Measurements from ENCODE around the gene KCNH1.

The KCNH1 gene

DNA sequence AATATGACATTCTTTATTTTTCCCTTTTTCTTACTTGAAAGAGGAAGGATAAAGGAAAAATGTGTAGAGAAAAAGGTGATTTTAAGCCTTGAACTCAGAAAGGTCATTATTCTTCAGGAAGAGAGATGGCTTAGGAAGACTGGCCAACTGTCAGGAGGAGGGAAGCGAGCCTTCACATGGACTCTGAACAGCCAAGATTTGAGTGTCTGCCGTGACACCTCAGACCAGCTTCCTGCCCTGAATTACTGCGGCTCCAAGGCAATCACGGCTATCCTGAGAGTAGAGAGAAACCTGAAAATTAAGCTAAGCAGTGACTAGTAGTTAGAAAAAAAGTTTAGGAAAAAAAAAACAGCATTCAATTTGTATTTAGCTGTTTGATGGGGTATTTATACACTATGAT lies 314.7 kb downstream of the KCNH1 start:
- TF ChIP-seq TEAD4 (IDR thresholded peaks at IDR 0.05), result no peak
- TF ChIP-seq CREB1 (IDR thresholded peaks at IDR 0.05; ENCODE audit: low read depth), result no peak
- TF ChIP-seq TCF12 (IDR thresholded peaks at IDR 0.05; ENCODE audit: low read depth), result no peak
- TF ChIP-seq RAD21 (IDR thresholded peaks at IDR 0.05; ENCODE audit: low read depth), result no peak
- no peak for TF ChIP-seq NFIC (IDR thresholded peaks at IDR 0.05)
- TF ChIP-seq EP300 (IDR thresholded peaks at IDR 0.05; ENCODE audit: borderline replicate concordance), result no peak
- TF ChIP-seq, protein P1, sequence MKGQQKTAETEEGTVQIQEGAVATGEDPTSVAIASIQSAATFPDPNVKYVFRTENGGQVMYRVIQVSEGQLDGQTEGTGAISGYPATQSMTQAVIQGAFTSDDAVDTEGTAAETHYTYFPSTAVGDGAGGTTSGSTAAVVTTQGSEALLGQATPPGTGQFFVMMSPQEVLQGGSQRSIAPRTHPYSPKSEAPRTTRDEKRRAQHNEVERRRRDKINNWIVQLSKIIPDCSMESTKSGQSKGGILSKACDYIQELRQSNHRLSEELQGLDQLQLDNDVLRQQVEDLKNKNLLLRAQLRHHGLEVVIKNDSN (IDR thresholded peaks at IDR 0.05), result no peak
- TF ChIP-seq, protein P2, sequence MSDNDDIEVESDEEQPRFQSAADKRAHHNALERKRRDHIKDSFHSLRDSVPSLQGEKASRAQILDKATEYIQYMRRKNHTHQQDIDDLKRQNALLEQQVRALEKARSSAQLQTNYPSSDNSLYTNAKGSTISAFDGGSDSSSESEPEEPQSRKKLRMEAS (IDR thresholded peaks at IDR 0.05), result no peak
- no peak for TF ChIP-seq YY1 (IDR thresholded peaks at IDR 0.05; ENCODE audit: low read depth)
- no peak for TF ChIP-seq FOXM1 (IDR thresholded peaks at IDR 0.05; ENCODE audit: borderline replicate concordance, low read depth)
- no peak for TF ChIP-seq TAF1 (IDR thresholded peaks at IDR 0.05; ENCODE audit: low read depth)
- no peak for TF ChIP-seq EGR1 (IDR thresholded peaks at IDR 0.05)
- TF ChIP-seq CEBPB (IDR thresholded peaks at IDR 0.05), result no peak
- no peak for TF ChIP-seq ZBTB7A (IDR thresholded peaks at IDR 0.05; ENCODE audit: low read depth)
- TF ChIP-seq, protein P3, sequence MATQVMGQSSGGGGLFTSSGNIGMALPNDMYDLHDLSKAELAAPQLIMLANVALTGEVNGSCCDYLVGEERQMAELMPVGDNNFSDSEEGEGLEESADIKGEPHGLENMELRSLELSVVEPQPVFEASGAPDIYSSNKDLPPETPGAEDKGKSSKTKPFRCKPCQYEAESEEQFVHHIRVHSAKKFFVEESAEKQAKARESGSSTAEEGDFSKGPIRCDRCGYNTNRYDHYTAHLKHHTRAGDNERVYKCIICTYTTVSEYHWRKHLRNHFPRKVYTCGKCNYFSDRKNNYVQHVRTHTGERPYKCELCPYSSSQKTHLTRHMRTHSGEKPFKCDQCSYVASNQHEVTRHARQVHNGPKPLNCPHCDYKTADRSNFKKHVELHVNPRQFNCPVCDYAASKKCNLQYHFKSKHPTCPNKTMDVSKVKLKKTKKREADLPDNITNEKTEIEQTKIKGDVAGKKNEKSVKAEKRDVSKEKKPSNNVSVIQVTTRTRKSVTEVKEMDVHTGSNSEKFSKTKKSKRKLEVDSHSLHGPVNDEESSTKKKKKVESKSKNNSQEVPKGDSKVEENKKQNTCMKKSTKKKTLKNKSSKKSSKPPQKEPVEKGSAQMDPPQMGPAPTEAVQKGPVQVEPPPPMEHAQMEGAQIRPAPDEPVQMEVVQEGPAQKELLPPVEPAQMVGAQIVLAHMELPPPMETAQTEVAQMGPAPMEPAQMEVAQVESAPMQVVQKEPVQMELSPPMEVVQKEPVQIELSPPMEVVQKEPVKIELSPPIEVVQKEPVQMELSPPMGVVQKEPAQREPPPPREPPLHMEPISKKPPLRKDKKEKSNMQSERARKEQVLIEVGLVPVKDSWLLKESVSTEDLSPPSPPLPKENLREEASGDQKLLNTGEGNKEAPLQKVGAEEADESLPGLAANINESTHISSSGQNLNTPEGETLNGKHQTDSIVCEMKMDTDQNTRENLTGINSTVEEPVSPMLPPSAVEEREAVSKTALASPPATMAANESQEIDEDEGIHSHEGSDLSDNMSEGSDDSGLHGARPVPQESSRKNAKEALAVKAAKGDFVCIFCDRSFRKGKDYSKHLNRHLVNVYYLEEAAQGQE (IDR thresholded peaks at IDR 0.05; ENCODE audit: low read depth), result no peak

DNA sequence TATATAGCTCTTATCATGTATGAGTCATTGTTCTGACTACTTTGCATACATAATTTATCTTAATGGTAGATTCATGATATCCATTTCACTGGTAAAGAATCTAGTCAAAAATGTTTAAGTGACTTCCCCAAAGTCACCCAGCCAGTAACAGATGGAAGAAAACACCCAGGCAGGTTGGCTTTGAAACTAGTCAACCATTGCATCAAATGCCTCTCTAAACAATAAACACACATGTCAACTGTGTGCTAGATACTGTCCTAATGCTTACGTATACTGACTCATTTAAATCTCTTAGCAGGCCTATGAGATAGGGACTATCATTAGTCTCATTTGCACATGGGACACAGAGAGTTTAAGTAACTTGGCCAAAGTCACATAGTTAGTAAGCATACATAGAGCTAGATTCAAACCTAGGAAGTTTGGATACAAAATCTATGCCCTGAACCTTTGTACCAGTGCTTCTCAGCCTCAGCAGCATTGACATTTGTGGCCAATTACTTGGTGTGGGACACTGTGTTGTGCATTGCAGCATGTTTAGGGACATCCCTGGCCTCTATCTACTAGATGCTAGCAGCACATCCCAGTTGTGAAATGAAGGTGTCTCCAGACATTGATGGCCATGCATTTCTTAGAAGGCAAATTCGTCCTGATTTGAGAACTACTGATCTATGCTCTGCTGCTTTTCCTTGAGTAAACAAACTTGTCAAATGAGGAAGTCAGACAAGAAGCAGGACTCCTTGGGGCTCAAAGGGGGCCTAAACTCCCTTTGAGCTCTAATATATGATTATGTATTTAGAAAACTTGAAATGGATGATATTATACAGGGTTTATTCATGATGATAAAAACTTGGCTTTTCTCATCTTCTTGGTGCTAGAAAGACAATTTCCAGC lies 316.3 kb downstream of the KCNH1 start:
- TF ChIP-seq, protein P2 (IDR thresholded peaks at IDR 0.05), result no peak
- TF ChIP-seq TAF1 (IDR thresholded peaks at IDR 0.05; ENCODE audit: low read depth), result no peak

DNA sequence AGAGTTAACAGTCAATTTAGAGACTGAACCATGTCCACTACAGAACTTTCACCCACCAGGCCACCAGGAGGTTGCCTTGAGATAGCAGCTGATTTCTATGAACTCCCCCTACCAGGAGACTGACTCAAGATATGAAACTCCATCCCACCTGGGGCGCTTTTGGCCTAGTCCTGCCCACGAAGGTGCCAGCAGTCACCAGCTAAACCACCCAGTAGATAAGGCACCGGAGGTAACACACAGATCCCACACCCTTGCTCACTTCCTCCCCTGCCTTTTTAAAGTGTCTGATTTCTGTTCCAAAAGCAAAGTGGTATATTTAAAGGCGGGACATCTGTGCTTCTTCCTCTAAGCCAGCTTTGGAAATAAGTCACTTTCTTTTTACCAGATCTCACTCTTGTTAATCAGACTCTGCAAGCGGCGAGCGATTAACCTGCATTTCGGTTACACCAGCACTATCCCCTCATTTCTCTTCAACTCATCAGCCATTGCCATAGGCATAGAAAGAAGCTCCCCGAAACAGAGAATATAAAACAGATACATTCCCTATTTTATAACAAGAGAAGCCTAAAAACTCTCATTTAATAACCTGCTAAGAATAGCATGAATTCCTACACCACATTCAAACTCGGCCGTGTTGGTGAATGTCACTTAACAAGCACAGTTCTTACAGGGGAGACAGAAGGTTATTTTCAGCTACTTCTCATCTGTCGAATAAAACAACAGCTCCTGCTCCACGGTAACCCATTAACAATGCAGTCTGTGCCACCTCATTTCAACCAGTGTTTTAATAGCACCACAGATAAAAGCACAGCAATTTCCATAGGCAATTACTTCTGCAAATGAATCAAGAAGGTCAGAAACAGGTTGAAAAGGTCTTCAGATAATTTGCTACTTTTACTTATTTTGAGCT lies 318.1 kb downstream of the KCNH1 start:
- no peak for TF ChIP-seq TEAD4 (IDR thresholded peaks at IDR 0.05)
- no peak for TF ChIP-seq RAD21 (IDR thresholded peaks at IDR 0.05; ENCODE audit: low read depth)
- TF ChIP-seq NFIC (IDR thresholded peaks at IDR 0.05), result no peak
- TF ChIP-seq YY1 (IDR thresholded peaks at IDR 0.05; ENCODE audit: low read depth), result no peak
- TF ChIP-seq, protein P3 (IDR thresholded peaks at IDR 0.05; ENCODE audit: low read depth), result no peak
- no peak for TF ChIP-seq FOXM1 (IDR thresholded peaks at IDR 0.05; ENCODE audit: borderline replicate concordance, low read depth)
- TF ChIP-seq EGR1 (IDR thresholded peaks at IDR 0.05), result no peak
- TF ChIP-seq TCF12 (IDR thresholded peaks at IDR 0.05; ENCODE audit: low read depth), result no peak
- no peak for TF ChIP-seq TAF1 (IDR thresholded peaks at IDR 0.05; ENCODE audit: low read depth)
- no peak for TF ChIP-seq CEBPB (IDR thresholded peaks at IDR 0.05)
- TF ChIP-seq EP300 (IDR thresholded peaks at IDR 0.05; ENCODE audit: borderline replicate concordance), result no peak
- TF ChIP-seq CREB1 (IDR thresholded peaks at IDR 0.05; ENCODE audit: low read depth), result no peak
- TF ChIP-seq, protein P1 (IDR thresholded peaks at IDR 0.05), result no peak

DNA sequence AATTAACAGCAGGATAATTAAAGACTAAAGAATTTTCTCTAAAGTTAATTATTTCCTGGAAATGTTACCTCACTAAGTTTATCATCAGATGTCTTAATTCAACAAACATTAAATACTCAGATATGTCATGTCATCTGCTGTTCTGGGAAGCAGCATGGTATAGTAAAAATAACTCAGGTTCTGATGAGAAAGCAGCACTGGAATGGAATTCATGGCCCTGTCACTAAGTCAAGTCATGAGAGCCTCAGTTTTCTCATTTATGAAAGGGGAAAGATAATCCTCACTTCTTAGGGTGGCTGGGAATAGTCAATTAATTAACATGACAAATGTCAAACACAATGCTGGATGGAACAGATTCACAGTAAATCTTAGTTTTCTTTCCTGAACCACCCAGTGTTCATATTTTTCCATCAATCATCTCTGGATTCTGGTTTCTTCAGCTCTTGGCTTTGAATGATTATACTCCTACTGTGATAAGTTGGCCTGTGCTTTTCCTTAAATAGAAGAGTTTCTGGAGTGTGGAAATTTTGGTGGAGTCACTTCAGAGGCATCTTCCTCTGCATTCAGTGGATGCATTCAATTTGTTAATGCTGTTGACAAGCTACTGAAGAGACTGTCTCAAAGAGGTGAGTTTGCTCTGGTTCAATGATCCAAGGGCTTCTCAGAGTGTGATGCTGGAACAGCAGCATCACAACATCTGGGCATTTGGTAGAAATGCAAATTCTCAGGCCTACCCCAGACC lies 319.4 kb downstream of the KCNH1 start:
- TF ChIP-seq TCF12 (IDR thresholded peaks at IDR 0.05; ENCODE audit: low read depth) (no peak), YY1 (IDR thresholded peaks at IDR 0.05; ENCODE audit: low read depth) (no peak), ZBTB7A (IDR thresholded peaks at IDR 0.05; ENCODE audit: low read depth) (no peak), CREB1 (IDR thresholded peaks at IDR 0.05; ENCODE audit: low read depth) (no peak), TEAD4 (IDR thresholded peaks at IDR 0.05) (no peak), FOXM1 (IDR thresholded peaks at IDR 0.05; ENCODE audit: borderline replicate concordance, low read depth) (no peak)
- TF ChIP-seq, protein P2 (IDR thresholded peaks at IDR 0.05), result no peak
- TF ChIP-seq, protein P3 (IDR thresholded peaks at IDR 0.05; ENCODE audit: low read depth), result no peak
- TF ChIP-seq, protein P1 (IDR thresholded peaks at IDR 0.05), result no peak
